NAMALWA (cell line): ENCODE measurements around the gene CLEC9A.

Source experiments
- DNase-seq: peaks from one replicate; pipeline ENCODE4 v3.0.0-alpha.2; 2015; ENCODE audit warnings: low spot score

The CLEC9A gene

GRCh38 chr12:10110256-10110844 is 79.9 kb downstream of the CLEC9A start:
- DNase-seq = no peak

DNA sequence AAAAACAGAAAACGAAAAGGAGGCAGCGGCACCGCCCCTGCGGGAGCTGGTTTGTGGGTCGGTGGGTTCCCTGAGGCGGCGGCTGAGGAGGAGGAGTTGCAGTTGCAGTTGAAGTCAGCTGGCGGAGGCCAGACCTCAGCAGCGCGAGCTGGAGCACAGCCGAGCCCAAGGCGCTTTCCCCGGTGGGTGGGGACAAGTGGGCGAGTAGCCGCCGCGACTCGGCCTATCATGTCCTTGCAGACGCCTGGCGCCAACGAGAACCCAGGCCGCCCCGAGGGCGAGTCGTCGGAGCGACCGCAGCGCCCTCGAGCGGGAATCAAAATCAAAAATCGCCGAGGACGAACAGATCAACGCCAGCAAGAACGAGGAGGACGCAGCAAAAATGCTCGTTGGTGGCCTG is 81.0 kb downstream of the CLEC9A start:
- DNase-seq = no peak

- no peak for DNase-seq
Observed at GRCh38 chr12:10113075-10113474, 82.6 kb downstream of the CLEC9A start.

GRCh38 chr12:10113920-10114319 is 83.4 kb downstream of the CLEC9A start:
- no peak for DNase-seq

DNA sequence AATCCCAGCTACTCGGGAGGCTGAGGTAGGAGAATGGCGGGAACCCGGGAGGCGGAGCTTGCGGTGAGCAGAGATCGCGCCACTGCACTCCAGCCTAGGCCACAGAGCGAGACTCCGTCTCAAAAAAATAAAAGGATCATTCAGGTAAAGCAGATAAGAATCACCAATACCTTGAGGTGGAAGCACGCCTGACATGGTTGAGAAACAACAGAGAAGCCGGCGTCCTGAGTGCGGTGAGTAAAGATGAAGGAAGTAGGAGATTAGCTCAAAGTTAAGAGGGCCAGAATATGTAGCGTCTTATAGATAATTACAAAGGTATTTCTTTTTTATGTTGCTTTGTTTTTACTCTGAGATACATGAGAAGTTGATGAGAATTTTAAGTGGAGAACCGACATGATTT is 84.8 kb downstream of the CLEC9A start:
- no peak for DNase-seq
